Measurements from ENCODE around the gene GRK5.

Gene GRK5

GRCh38 chr10:119391440-119392251, 184.3 kb downstream of the GRK5 start:
- DNase-seq = no peak

- no peak for DNase-seq
Measured at GRCh38 chr10:119393019-119393418, 185.6 kb downstream of the GRK5 start.

- no peak for DNase-seq
Measured at GRCh38 chr10:119393421-119393820, 186.1 kb downstream of the GRK5 start.

- no peak for DNase-seq
Measured at GRCh38 chr10:119393845-119394244, 186.5 kb downstream of the GRK5 start.

- DNase-seq = no peak
Measured at GRCh38 chr10:119394657-119395279, 187.4 kb downstream of the GRK5 start.

- peak; percentile 52 for DNase-seq
Measured at GRCh38 chr10:119395280-119396007, 188.1 kb downstream of the GRK5 start.

GRCh38 chr10:119396008-119396708, 188.8 kb downstream of the GRK5 start:
- no peak for DNase-seq

- DNase-seq = no peak
Measured at GRCh38 chr10:119396709-119397071, 189.3 kb downstream of the GRK5 start.

GRCh38 chr10:119397416-119397815, 190.0 kb downstream of the GRK5 start:
- no peak for DNase-seq

- DNase-seq = no peak
Measured at GRCh38 chr10:119398996-119399395, 191.6 kb downstream of the GRK5 start.

GRCh38 chr10:119399466-119399865, 192.1 kb downstream of the GRK5 start:
- DNase-seq = no peak

- DNase-seq = peak; percentile 87
Measured at GRCh38 chr10:119401671-119402395, 194.5 kb downstream of the GRK5 start.

GRCh38 chr10:119403921-119404320, 196.6 kb downstream of the GRK5 start:
- no peak for DNase-seq

- no peak for DNase-seq
Measured at GRCh38 chr10:119404719-119405519, 197.5 kb downstream of the GRK5 start.

- DNase-seq = no peak
Measured at GRCh38 chr10:119405520-119405807, 198.1 kb downstream of the GRK5 start.

- DNase-seq = no peak
Measured at GRCh38 chr10:119406137-119406536, 198.8 kb downstream of the GRK5 start.

GRCh38 chr10:119406601-119407253, 199.4 kb downstream of the GRK5 start:
- DNase-seq = no peak

GRCh38 chr10:119407254-119407777, 199.9 kb downstream of the GRK5 start:
- DNase-seq = no peak

GRCh38 chr10:119408072-119408471, 200.7 kb downstream of the GRK5 start:
- no peak for DNase-seq

GRCh38 chr10:119408969-119409371, 201.6 kb downstream of the GRK5 start:
- DNase-seq = no peak

GRCh38 chr10:119409385-119409784, 202.0 kb downstream of the GRK5 start:
- DNase-seq = no peak
